Stimulated activated naive B cell treated with anti-CD40 and anti-IgM and Interleukin-4, amounts not matched to agents 10 μg/mL and 1 μg/mL and 100 μg/mL, for 72 hours (primary cell): ENCODE data around the gene CAV2.

Experiments used
- ATAC-seq, 2 donors: fragments of 150-1000 bp; cut with Tn5 transposase; replicated peaks; 2 replicates each; pipeline ENCODE4 v1.10.0; 2021; ENCODE audit warnings: moderate library complexity in 1 of 2
- DNase-seq: peaks from one replicate; pipeline ENCODE4 v3.0.0; 2021
- H3K27ac Mint-ChIP-seq: one replicate; pipeline ENCODE4 v1.8.0; 2022; ENCODE audit warnings: mild to moderate bottlenecking, mixed read lengths
- H3K27me3 Mint-ChIP-seq, 2 donors: one replicate each; pipeline ENCODE4 v1.8.0; 2022; ENCODE audit warnings: mixed read lengths in 2 of 2
- H3K36me3 Mint-ChIP-seq, 2 donors: one replicate each; pipeline ENCODE4 v1.8.0; 2022; ENCODE audit warnings: mixed read lengths in 2 of 2, mild to moderate bottlenecking in 1 of 2
- H3K4me1 Mint-ChIP-seq, 2 donors: one replicate each; pipeline ENCODE4 v1.8.0; 2022; ENCODE audit warnings: mixed read lengths in 2 of 2, mild to moderate bottlenecking in 1 of 2
- H3K4me3 Mint-ChIP-seq, 2 donors: one replicate each; pipeline ENCODE4 v1.8.0; 2022; ENCODE audit warnings: mild to moderate bottlenecking in 2 of 2, mixed read lengths in 2 of 2, moderate library complexity in 1 of 2
- H3K9me3 Mint-ChIP-seq, 2 donors: one replicate each; pipeline ENCODE4 v1.8.0; 2022; ENCODE audit warnings: mixed read lengths in 2 of 2, mild to moderate bottlenecking in 1 of 2

The CAV2 gene

GRCh38 chr7:116503835-116504234 is 4.3 kb downstream of the CAV2 start:
- Mint-ChIP-seq H3K36me3 (no peaks in the 10 kb centered on the region), H3K9me3 (peaks cover 0 to 2% of the 10 kb centered on the region in 2 donors), H3K4me1 (peaks cover 10 to 17% of the 10 kb centered on the region in 2 donors), H3K27ac (no peak overlapping the region), H3K27me3 (peaks cover 39 to 40% of the 10 kb centered on the region in 2 donors), H3K4me3 (no peak overlapping the region)
- DNase-seq (no peak), ATAC-seq (no peak)

- no peaks in the 10 kb centered on the region for H3K36me3 Mint-ChIP-seq
- H3K9me3 Mint-ChIP-seq = no peaks in the 10 kb centered on the region
- ATAC-seq (no peak), DNase-seq (no peak)
- H3K4me1 Mint-ChIP-seq = peaks cover 4 to 7% of the 10 kb centered on the region in 2 donors
- no peak overlapping the region for H3K27ac Mint-ChIP-seq
- no peak overlapping the region for H3K4me3 Mint-ChIP-seq
- H3K27me3 Mint-ChIP-seq = peaks cover 29 to 35% of the 10 kb centered on the region in 2 donors
These were observed 5.7 kb downstream of the CAV2 start for GRCh38 chr7:116505278-116505677.

- peaks cover 24 to 30% of the 10 kb centered on the region in 2 donors for H3K27me3 Mint-ChIP-seq
- H3K4me3 Mint-ChIP-seq = no peak overlapping the region
- H3K4me1 Mint-ChIP-seq = peaks cover 0 to 1% of the 10 kb centered on the region in 2 donors
- H3K9me3 Mint-ChIP-seq = no peaks in the 10 kb centered on the region
- ATAC-seq (no peak), DNase-seq (no peak)
- H3K27ac Mint-ChIP-seq = no peak overlapping the region
- no peaks in the 10 kb centered on the region for H3K36me3 Mint-ChIP-seq
These were observed 6.3 kb downstream of the CAV2 start for GRCh38 chr7:116505823-116506222.

GRCh38 chr7:116509982-116510579 is 10.5 kb downstream of the CAV2 start:
- H3K4me3 Mint-ChIP-seq = no peak overlapping the region
- peaks cover 7 to 8% of the 10 kb centered on the region in 2 donors for H3K4me1 Mint-ChIP-seq
- H3K27me3 Mint-ChIP-seq = peaks cover 10 to 20% of the 10 kb centered on the region in 2 donors
- DNase-seq (no peak), ATAC-seq (no peak)
- peaks cover 0 to 2% of the 10 kb centered on the region in 2 donors for H3K36me3 Mint-ChIP-seq
- H3K9me3 Mint-ChIP-seq = no peaks in the 10 kb centered on the region
- H3K27ac Mint-ChIP-seq = no peak overlapping the region

GRCh38 chr7:116510795-116511194 is 11.3 kb downstream of the CAV2 start:
- H3K27me3 Mint-ChIP-seq = peaks cover 7 to 20% of the 10 kb centered on the region in 2 donors
- ATAC-seq (no peak), DNase-seq (no peak)
- no peaks in the 10 kb centered on the region for H3K9me3 Mint-ChIP-seq
- H3K4me3 Mint-ChIP-seq = no peak overlapping the region
- H3K27ac Mint-ChIP-seq = no peak overlapping the region
- H3K4me1 Mint-ChIP-seq = peaks cover 7 to 8% of the 10 kb centered on the region in 2 donors
- H3K36me3 Mint-ChIP-seq = peaks cover 0 to 2% of the 10 kb centered on the region in 2 donors

- Mint-ChIP-seq H3K4me3 (peak overlapping the region; percentile 64 to 75), H3K36me3 (peaks cover 0 to 2% of the 10 kb centered on the region in 2 donors), H3K9me3 (no peaks in the 10 kb centered on the region), H3K27me3 (peaks cover 6 to 18% of the 10 kb centered on the region in 2 donors), H3K4me1 (peaks cover 7 to 8% of the 10 kb centered on the region in 2 donors), H3K27ac (no peak overlapping the region)
- DNase-seq (no peak), ATAC-seq (peak; percentile 84 to 88)
These were observed 12.3 kb downstream of the CAV2 start for GRCh38 chr7:116511552-116512519.

- ATAC-seq (no peak), DNase-seq (no peak)
- peaks cover 7 to 8% of the 10 kb centered on the region in 2 donors for H3K4me1 Mint-ChIP-seq
- no peaks in the 10 kb centered on the region for H3K9me3 Mint-ChIP-seq
- H3K4me3 Mint-ChIP-seq = no peak overlapping the region
- peaks cover 0 to 2% of the 10 kb centered on the region in 2 donors for H3K36me3 Mint-ChIP-seq
- H3K27ac Mint-ChIP-seq = no peak overlapping the region
- H3K27me3 Mint-ChIP-seq = peaks cover 6 to 18% of the 10 kb centered on the region in 2 donors
These were observed 13.1 kb downstream of the CAV2 start for GRCh38 chr7:116512520-116513188.

GRCh38 chr7:116515584-116515983 is 16.0 kb downstream of the CAV2 start:
- H3K4me3 Mint-ChIP-seq = no peak overlapping the region
- no peak for DNase-seq

GRCh38 chr7:116516324-116516723 is 16.8 kb downstream of the CAV2 start:
- peaks cover 17 to 21% of the 10 kb centered on the region in 2 donors for H3K27me3 Mint-ChIP-seq
- H3K36me3 Mint-ChIP-seq = peaks cover 0 to 2% of the 10 kb centered on the region in 2 donors
- H3K4me1 Mint-ChIP-seq = peaks cover 7 to 8% of the 10 kb centered on the region in 2 donors
- no peaks in the 10 kb centered on the region for H3K9me3 Mint-ChIP-seq
- no peak overlapping the region for H3K4me3 Mint-ChIP-seq
- no peak for ATAC-seq
- no peak for DNase-seq
- no peak overlapping the region for H3K27ac Mint-ChIP-seq

More at GRCh38 chr7:116515584-116515983, 16.0 kb downstream of the CAV2 start:
- peaks cover 7 to 8% of the 10 kb centered on the region in 2 donors for H3K4me1 Mint-ChIP-seq
- ATAC-seq = no peak
- H3K27ac Mint-ChIP-seq = no peak overlapping the region
- no peaks in the 10 kb centered on the region for H3K9me3 Mint-ChIP-seq
- H3K27me3 Mint-ChIP-seq = peaks cover 15 to 21% of the 10 kb centered on the region in 2 donors
- H3K36me3 Mint-ChIP-seq = peaks cover 0 to 2% of the 10 kb centered on the region in 2 donors

- no peak for ATAC-seq
These were observed 18.1 kb downstream of the CAV2 start for GRCh38 chr7:116517626-116518025.

GRCh38 chr7:116518961-116519360 is 19.4 kb downstream of the CAV2 start:
- peaks cover 30 to 35% of the 10 kb centered on the region in 2 donors for H3K27me3 Mint-ChIP-seq
- H3K4me1 Mint-ChIP-seq = peaks cover 0 to 4% of the 10 kb centered on the region in 2 donors
- H3K36me3 Mint-ChIP-seq = no peaks in the 10 kb centered on the region
- DNase-seq (no peak), ATAC-seq (no peak)
- no peaks in the 10 kb centered on the region for H3K9me3 Mint-ChIP-seq
- H3K4me3 Mint-ChIP-seq = no peak overlapping the region
- no peak overlapping the region for H3K27ac Mint-ChIP-seq

More at GRCh38 chr7:116517626-116518025, 18.1 kb downstream of the CAV2 start:
- H3K27ac Mint-ChIP-seq = no peak overlapping the region
- H3K9me3 Mint-ChIP-seq = no peaks in the 10 kb centered on the region
- no peak overlapping the region for H3K4me3 Mint-ChIP-seq
- peaks cover 22% of the 10 kb centered on the region in 2 donors for H3K27me3 Mint-ChIP-seq
- H3K4me1 Mint-ChIP-seq = no peaks in the 10 kb centered on the region
- DNase-seq = no peak
- H3K36me3 Mint-ChIP-seq = peaks cover 0 to 2% of the 10 kb centered on the region in 2 donors

- peaks cover 28 to 44% of the 10 kb centered on the region in 2 donors for H3K27me3 Mint-ChIP-seq
- DNase-seq (no peak), ATAC-seq (no peak)
- no peaks in the 10 kb centered on the region for H3K36me3 Mint-ChIP-seq
- peaks cover 10 to 22% of the 10 kb centered on the region in 2 donors for H3K4me1 Mint-ChIP-seq
- no peak overlapping the region for H3K4me3 Mint-ChIP-seq
- H3K9me3 Mint-ChIP-seq = no peaks in the 10 kb centered on the region
- H3K27ac Mint-ChIP-seq = no peak overlapping the region
These were observed 21.6 kb downstream of the CAV2 start for GRCh38 chr7:116521046-116521664.

- ATAC-seq = no peak
- Mint-ChIP-seq H3K36me3 (no peaks in the 10 kb centered on the region), H3K27me3 (peaks cover 35 to 52% of the 10 kb centered on the region in 2 donors), H3K9me3 (no peaks in the 10 kb centered on the region), H3K4me1 (peaks cover 17 to 30% of the 10 kb centered on the region in 2 donors), H3K27ac (no peak overlapping the region), H3K4me3 (no peak overlapping the region)
- no peak for DNase-seq
These were observed 22.7 kb downstream of the CAV2 start for GRCh38 chr7:116522247-116522646.

GRCh38 chr7:116524221-116524608 is 24.7 kb downstream of the CAV2 start:
- no peak for DNase-seq
- Mint-ChIP-seq H3K27me3 (peaks cover 35 to 52% of the 10 kb centered on the region in 2 donors), H3K36me3 (no peaks in the 10 kb centered on the region), H3K27ac (no peak overlapping the region), H3K4me1 (peaks cover 19 to 30% of the 10 kb centered on the region in 2 donors), H3K4me3 (no peak overlapping the region), H3K9me3 (no peaks in the 10 kb centered on the region)
- ATAC-seq = no peak
